Activated T-helper 2 cell treated with anti-CD3 and anti-CD28 coated beads, Interferon-gamma antibody, Interleukin-2, Interleukin-4, amounts not matched to agents 10 μg/mL and 5 μg/mL and 100 μg/mL, durations not matched to agents 14 hours and 24 hours and 36 hours (primary cell): Measurements from ENCODE around the gene NEK9. TPM values are rescaled to one million over a fixed set of nuclear protein-coding genes. Genes with fewer than 3 reads are reported as not detected.
"Not testable (repeated sequence)": the region's sequence is repeated elsewhere in the genome, so short reads cannot be mapped to it uniquely, and the experiment has no call there.

Source experiments
- DNase-seq: peaks from one replicate; pipeline ENCODE4 v3.0.0; 2021; ENCODE audit warnings: low spot score
- H3K27ac Mint-ChIP-seq: one replicate; pipeline ENCODE4 v1.8.0; 2021; ENCODE audit warnings: mixed read lengths
- H3K27me3 Mint-ChIP-seq: one replicate; pipeline ENCODE4 v1.8.0; 2021; ENCODE audit warnings: low read depth, mixed read lengths
- H3K36me3 Mint-ChIP-seq: one replicate; pipeline ENCODE4 v1.8.0; 2021; ENCODE audit warnings: low read depth, mixed read lengths
- H3K4me1 Mint-ChIP-seq: one replicate; pipeline ENCODE4 v1.8.0; 2021; ENCODE audit warnings: low read depth, mixed read lengths
- H3K4me3 Mint-ChIP-seq: one replicate; pipeline ENCODE4 v1.8.0; 2021; ENCODE audit warnings: low read depth, mild to moderate bottlenecking, moderate library complexity, mixed read lengths
- H3K9me3 Mint-ChIP-seq: one replicate; pipeline ENCODE4 v1.8.0; 2021; ENCODE audit warnings: mixed read lengths
- intact Hi-C: fragments of 100-400 bp; cut with micrococcal nuclease; formaldehyde crosslinking; loops from one replicate; pipeline ENCODE4 v1.15.1; 2023
- total RNA-seq: library from RNA; stranded (reverse); gene quantifications from 2 replicates; pipeline ENCODE4 v1.2.3, GENCODE V29; 2022

The NEK9 gene
- total RNA-seq, 1 donor from 2014 or later: 69.8 TPM

DNA sequence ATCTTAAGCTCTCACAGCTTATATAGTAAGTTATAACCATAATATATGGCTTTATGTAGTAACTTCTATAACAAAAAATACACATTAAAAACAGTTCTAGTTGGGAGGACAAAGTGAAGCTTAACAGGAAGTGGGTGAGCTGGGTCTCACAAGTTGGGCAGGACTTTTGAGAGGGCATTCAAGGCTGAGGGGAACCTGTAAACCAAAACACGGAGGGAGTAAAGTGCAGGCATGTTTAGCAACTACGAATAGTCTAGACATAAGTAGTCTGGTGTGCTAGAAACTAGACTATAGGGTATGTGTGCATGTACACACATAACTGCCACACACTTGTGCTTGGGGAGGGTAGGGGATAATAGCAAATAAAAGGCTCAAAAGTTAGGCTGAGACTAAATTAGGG is 14.2 kb upstream of the NEK9 start:
- no peak for DNase-seq
- no peak overlapping the region for H3K27ac Mint-ChIP-seq
- no peak overlapping the region for H3K4me3 Mint-ChIP-seq
- H3K9me3 Mint-ChIP-seq: no peaks in the 10 kb centered on the region
- H3K27me3 Mint-ChIP-seq: no peaks in the 10 kb centered on the region
- intact Hi-C loops: no loop called here
- peaks cover 40% of the 10 kb centered on the region for H3K36me3 Mint-ChIP-seq
- H3K4me1 Mint-ChIP-seq: peaks cover 45% of the 10 kb centered on the region

DNA sequence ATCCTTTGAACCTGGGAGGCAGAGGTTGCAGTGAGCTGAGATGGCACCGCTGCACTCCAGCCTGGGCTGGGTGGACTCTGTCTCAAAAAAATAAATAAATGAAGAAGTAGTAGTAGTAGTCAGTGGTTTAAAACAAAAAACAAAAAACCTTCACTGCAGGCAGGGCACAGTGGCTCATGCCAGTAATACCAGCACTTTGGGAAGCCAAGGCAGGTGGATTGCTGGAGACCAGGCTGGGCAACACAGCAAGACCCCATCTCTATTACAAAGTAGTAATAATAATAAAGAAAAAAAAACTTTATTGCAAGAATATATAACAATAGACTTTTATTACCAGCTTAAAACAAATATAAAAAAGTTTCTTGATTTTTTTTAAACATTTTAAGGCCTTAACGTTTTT is 13.8 kb upstream of the NEK9 start:
- DNase-seq: no peak
- no peak overlapping the region for H3K4me3 Mint-ChIP-seq
- H3K4me1 Mint-ChIP-seq: peaks cover 44% of the 10 kb centered on the region
- H3K36me3 Mint-ChIP-seq: peaks cover 42% of the 10 kb centered on the region
- no peak overlapping the region for H3K27ac Mint-ChIP-seq
- no peaks in the 10 kb centered on the region for H3K9me3 Mint-ChIP-seq
- intact Hi-C loops: no loop called here
- no peaks in the 10 kb centered on the region for H3K27me3 Mint-ChIP-seq

DNA sequence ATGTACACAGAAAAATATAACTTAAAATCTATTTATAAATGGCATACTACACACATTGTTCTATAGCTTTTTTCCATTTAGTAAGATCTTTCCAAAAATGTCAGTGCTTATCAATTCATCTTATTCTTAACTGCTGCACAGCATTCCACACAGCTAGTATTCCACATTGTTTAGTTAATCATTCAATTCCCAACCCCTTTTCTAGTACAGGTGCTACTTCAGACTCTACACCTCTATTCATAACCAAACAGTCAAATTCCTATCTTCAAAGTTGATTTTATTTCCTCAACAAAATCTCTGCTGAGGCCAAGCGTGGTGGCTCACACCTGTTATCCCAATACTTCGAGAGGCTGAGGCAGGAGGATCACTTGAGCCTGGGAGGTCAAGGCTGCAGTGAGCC is 12.3 kb upstream of the NEK9 start:
- intact Hi-C loops: loop anchor here (10.0 kb wide), 1 partner anchor 426 kb away; no protein-coding TSS in a partner anchor
- Mint-ChIP-seq H3K27me3 (no peaks in the 10 kb centered on the region), H3K9me3 (no peaks in the 10 kb centered on the region), H3K36me3 (peaks cover 44% of the 10 kb centered on the region), H3K4me3 (peak overlapping the region; percentile 1), H3K4me1 (peaks cover 35% of the 10 kb centered on the region), H3K27ac (no peak overlapping the region)
- no peak for DNase-seq

DNA sequence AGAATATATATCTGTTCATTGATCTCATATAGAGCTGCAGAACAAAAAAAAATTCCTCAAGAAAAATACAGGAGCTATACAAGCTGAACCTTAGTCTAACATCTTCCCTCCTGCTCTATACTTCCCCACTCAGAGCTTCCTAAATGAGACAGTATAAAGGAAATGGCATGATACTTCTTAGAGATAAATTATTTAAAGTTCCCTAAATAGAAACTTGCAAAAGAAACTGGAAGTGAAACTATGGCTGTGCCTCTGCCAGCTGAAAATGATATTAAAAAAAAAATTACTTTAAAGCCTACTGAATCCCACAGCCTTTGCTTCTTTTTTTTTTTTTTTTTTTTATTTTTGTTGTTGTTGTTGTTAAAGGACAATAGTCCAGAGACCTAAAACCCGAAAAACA is 11.6 kb upstream of the NEK9 start:
- peaks cover 46% of the 10 kb centered on the region for H3K36me3 Mint-ChIP-seq
- H3K4me3 Mint-ChIP-seq: peak overlapping the region; percentile 40
- peak overlapping the region; percentile 53 for H3K27ac Mint-ChIP-seq
- DNase-seq: no peak
- H3K4me1 Mint-ChIP-seq: peaks cover 30% of the 10 kb centered on the region
- H3K9me3 Mint-ChIP-seq: no peaks in the 10 kb centered on the region
- no peaks in the 10 kb centered on the region for H3K27me3 Mint-ChIP-seq
- intact Hi-C loops: loop anchor here (10.0 kb wide), 1 partner anchor 426 kb away; no protein-coding TSS in a partner anchor

DNA sequence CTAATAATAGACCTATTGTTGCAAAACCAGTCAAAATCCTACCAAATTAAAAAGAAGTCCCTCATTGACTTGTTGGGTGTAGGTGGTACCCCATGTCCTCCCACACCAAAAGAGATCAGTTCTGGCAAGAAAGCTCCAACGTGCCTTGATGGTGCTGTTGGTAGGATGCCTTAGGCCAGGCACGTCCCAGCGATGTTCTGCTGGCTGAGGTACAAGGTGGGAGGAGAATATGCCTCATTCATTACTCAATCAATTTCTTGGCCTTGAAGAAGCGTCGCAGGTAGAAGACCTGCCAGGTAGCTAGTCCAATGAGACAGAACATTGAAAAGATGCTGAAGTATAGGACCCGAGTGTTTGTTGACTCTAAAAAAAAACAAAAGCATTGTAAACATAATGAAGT is 7.8 kb upstream of the NEK9 start:
- DNase-seq: no peak
- Mint-ChIP-seq H3K4me1 (peaks cover 25% of the 10 kb centered on the region), H3K27ac (no peak overlapping the region), H3K4me3 (no peak overlapping the region), H3K27me3 (no peaks in the 10 kb centered on the region), H3K36me3 (peaks cover 51% of the 10 kb centered on the region), H3K9me3 (no peaks in the 10 kb centered on the region)
- intact Hi-C loops: loop anchor here (5.0 to 10.0 kb wide), 2 partner anchors 33 to 430 kb away; no protein-coding TSS in a partner anchor

DNA sequence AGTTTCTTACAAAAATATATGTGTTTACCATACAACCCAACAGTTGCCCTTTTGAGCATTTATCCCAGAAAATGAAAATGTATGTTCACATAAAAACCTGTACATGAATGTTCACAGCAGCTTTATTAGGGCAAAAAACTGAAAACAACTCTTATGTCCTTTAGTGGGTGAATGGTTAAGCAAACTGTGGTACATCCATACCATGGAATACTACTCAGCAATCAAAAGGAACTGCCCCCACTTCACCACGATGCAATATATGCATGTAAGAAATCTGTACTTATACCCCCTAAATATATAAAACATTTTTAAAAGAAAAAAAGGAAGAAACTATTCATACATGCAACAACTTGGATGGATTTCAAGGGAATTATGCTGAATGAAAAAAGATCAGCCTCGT is 6.7 kb upstream of the NEK9 start:
- peaks cover 20% of the 10 kb centered on the region for H3K4me1 Mint-ChIP-seq
- no peak overlapping the region for H3K27ac Mint-ChIP-seq
- intact Hi-C loops: loop anchor here (5.0 to 10.0 kb wide), 2 partner anchors 34 to 431 kb away; no protein-coding TSS in a partner anchor
- no peak for DNase-seq
- H3K9me3 Mint-ChIP-seq: no peaks in the 10 kb centered on the region
- H3K27me3 Mint-ChIP-seq: no peaks in the 10 kb centered on the region
- no peak overlapping the region for H3K4me3 Mint-ChIP-seq
- H3K36me3 Mint-ChIP-seq: peaks cover 52% of the 10 kb centered on the region

DNA sequence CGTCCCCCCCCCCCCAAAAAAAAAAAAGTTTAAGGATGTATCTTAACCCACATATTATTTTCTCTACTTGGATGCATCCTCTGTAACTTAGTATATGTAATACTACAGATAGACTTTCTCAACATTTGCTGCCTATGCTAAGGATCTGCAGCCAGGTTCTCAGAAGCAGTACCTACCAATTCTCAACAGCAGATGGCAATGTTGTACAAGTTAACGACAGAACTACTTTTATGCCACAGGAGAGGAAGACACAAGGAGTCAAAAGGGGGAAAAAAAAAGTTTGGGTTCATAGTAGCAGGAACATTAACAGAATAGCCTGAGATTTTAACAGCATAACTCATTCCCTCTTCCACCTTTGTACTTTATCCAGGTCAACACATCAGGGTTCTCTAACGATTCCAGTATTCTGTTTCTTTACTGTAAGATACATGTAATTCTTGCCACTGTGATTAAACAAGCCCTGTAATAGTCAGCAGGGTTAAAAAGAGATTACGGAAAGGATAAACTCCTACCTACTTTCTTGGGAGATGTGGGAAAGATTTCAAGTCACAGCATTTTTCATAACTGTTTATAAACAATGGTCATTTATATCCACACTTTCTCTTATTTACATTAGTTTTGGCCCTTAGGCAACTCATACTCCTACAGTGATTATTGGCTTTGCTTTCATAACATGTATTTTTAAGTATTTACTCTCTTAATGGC is 5.7 kb upstream of the NEK9 start:
- DNase-seq: peak; percentile 40
- no peaks in the 10 kb centered on the region for H3K27me3 Mint-ChIP-seq
- intact Hi-C loops: loop anchor here (1.0 to 10.0 kb wide), 5 partner anchors 35 to 432 kb away; no protein-coding TSS in a partner anchor
- no peak overlapping the region for H3K27ac Mint-ChIP-seq
- H3K4me3 Mint-ChIP-seq: no peak overlapping the region
- H3K36me3 Mint-ChIP-seq: peaks cover 53% of the 10 kb centered on the region
- no peaks in the 10 kb centered on the region for H3K9me3 Mint-ChIP-seq
- H3K4me1 Mint-ChIP-seq: peaks cover 22% of the 10 kb centered on the region

DNA sequence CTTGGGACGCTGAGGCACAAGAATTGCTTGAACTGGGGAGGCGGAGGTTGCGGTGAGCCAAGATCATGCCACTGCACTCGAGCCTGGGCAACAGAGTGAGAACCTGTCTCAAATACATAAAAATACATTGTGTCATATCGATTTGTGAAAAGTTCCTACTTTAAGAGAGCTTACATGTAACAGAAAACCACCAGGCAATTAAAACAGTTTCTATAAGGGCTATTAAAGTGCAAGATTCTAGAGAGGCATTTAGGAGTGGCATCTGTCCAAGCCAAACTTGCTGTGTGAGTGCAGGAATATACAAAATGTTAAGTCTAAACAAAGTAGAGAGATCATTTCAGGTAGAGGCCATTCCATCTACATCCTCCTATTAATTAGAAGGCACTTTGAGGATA is 1.7 kb upstream of the NEK9 start:
- Mint-ChIP-seq H3K4me1 (peaks cover 42% of the 10 kb centered on the region), H3K27ac (no peak overlapping the region), H3K36me3 (peaks cover 44% of the 10 kb centered on the region), H3K4me3 (peak overlapping the region; percentile 24), H3K9me3 (no peaks in the 10 kb centered on the region), H3K27me3 (no peaks in the 10 kb centered on the region)
- no peak for DNase-seq
- intact Hi-C loops: loop anchor here (5.0 to 10.0 kb wide), 3 partner anchors 49 to 534 kb away; partner anchors contain the start of genes ERG28, TMED10 and TTLL5

DNA sequence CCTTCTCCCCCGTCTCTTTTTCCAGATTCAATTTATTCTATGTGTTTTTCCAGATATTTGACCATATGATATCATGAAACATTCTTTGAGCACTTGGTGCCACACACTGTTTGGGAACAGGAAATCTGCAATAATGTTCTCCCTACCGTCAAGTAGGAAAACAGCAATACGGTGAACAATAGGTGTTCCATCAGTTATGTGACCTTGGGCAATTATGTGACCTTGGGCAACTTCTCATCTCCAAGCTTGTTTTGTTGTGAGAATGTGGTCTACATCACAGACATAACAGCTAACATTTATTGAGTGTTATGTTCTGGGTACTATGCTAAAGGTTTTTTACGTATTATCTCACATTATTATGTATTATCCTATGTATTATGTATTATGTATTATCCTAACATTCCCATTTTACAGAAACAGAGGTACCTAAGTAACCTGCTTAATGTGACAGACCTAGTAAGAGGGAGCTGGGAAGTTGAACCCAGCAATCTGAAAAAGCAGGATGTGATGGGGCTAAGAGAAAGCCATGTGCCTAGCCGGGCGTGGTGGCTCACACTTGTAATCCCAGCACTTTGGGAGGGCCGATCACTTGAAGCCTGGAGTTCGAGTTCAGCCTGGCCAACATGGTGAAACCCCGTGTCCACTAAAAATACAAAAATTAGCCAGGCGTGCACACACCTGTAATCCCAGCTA is 1.2 kb upstream of the NEK9 start:
- Mint-ChIP-seq H3K9me3 (no peaks in the 10 kb centered on the region), H3K27me3 (no peaks in the 10 kb centered on the region), H3K27ac (peak overlapping the region; percentile 94), H3K4me1 (peaks cover 42% of the 10 kb centered on the region), H3K36me3 (peaks cover 38% of the 10 kb centered on the region), H3K4me3 (peak overlapping the region; percentile 98)
- intact Hi-C loops: loop anchor here (1.0 to 10.0 kb wide), 4 partner anchors 49 to 534 kb away; partner anchors contain the start of genes ERG28, TMED10 and TTLL5
- no peak for DNase-seq

DNA sequence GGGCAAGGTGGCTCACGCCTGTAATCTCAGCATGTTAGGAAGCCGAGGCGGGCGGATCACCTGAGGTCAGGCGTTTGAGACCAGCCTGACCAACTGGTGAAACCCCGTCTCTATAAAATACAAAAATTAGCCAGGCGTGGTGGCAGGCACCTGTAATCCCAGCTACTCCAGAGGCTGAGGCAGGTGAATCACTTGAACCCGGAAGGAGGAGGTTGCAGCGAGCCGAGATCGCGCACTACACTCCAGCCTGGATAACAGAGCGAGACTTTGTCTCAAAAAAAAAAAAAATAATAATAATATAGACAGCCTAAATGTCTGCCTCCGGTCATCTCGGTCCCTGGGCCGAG is 599 bp upstream of the NEK9 start:
- peak overlapping the region; percentile 98 for H3K4me3 Mint-ChIP-seq
- intact Hi-C loops: loop anchor here (1.0 to 10.0 kb wide), 4 partner anchors 50 to 535 kb away; partner anchors contain the start of genes ERG28, TMED10 and TTLL5
- DNase-seq, H3K27me3 Mint-ChIP-seq, H3K9me3 Mint-ChIP-seq: not testable (repeated sequence)
- peak overlapping the region; percentile 96 for H3K27ac Mint-ChIP-seq
- H3K4me1 Mint-ChIP-seq: peaks cover 39% of the 10 kb centered on the region
- H3K36me3 Mint-ChIP-seq: peaks cover 33% of the 10 kb centered on the region

DNA sequence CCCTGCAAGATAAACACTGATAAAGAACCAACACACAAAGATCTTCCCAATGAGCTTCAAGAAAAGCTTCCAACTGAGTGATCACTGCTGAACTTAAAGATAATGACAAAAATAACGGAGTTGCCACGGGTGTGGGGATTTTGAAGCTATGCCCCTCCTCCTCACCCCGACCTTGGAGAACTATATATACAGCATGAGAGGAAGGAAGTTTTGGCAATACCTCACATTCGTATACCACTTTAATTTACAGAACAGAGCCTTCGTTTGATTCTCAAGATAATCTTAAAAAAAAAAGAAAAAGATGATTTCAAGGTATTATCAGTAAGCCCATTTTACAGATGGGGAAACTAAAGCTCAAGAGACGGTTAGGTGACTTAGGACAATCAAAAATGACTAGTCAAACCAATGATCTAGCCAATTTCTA is 715 bp downstream of the NEK9 start:
- no peak for DNase-seq
- Mint-ChIP-seq H3K36me3 (peaks cover 36% of the 10 kb centered on the region), H3K4me3 (peak overlapping the region; percentile 98), H3K4me1 (peaks cover 40% of the 10 kb centered on the region), H3K9me3 (no peaks in the 10 kb centered on the region), H3K27ac (peak overlapping the region; percentile 96), H3K27me3 (no peaks in the 10 kb centered on the region)
- intact Hi-C loops: loop anchor here (5.0 to 10.0 kb wide), 3 partner anchors 51 to 536 kb away; partner anchors contain the start of genes ERG28, TMED10 and TTLL5

DNA sequence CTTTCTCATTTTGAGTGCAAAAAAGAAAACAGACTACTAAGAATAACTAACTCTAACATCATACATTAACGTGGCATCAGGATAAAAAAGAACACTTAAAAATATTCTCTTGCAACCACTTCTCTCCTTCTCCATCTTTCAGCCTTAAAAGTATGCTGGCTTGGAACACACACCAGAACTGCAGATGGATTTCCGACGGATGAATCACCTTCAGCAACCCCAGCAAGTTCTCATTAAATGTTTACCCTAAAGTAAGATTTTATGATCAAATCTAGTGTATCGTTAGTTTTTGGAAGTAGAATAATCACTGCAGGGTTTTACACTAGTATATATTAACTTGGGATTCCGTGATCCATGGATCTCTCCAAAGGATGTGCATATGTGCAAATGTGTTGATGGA is 1.2 kb downstream of the NEK9 start:
- Mint-ChIP-seq H3K27ac (peak overlapping the region; percentile 18), H3K27me3 (no peaks in the 10 kb centered on the region), H3K4me3 (peak overlapping the region; percentile 98), H3K9me3 (no peaks in the 10 kb centered on the region), H3K36me3 (peaks cover 39% of the 10 kb centered on the region), H3K4me1 (peaks cover 42% of the 10 kb centered on the region)
- intact Hi-C loops: loop anchor here (5.0 to 10.0 kb wide), 3 partner anchors 52 to 537 kb away; partner anchors contain the start of genes ERG28, TMED10 and TTLL5
- no peak for DNase-seq
